Loucy (cell line): ENCODE results near the gene GPR55.

Experiments used
- CTCF ChIP-seq: fragments of 200-600 bp; sonication (generic); conservative IDR thresholded peaks from 2 replicates; pipeline ENCODE4 v1.5.1; 2014; ENCODE audit warnings: mild to moderate bottlenecking, antibody characterized with exemption, low read length
- EZH2phosphoT487 ChIP-seq: fragments of 200-600 bp; IDR thresholded peaks from 2 replicates; pipeline ENCODE4 v1.6.1; 2018; ENCODE audit warnings: antibody characterized with exemption, mild to moderate bottlenecking, moderate library complexity, borderline replicate concordance

- TF ChIP-seq CTCF (no peak), EZH2phosphoT487 (no peak)
Observed at GRCh38 chr2:230916218-230916617, 8.8 kb downstream of the GPR55 start.
